ENCODE data around the gene CIB4. TPM values are rescaled to one million over a fixed set of nuclear protein-coding genes. Genes with fewer than 3 reads are reported as not detected.

Gene CIB4
- total RNA-seq, 4 donors from 2014 or later = 1.1 TPM; not detected in 3

GRCh38 chr2:26609205-26609631 lies 31.9 kb downstream of the CIB4 start:
- no peak for TF ChIP-seq CTCF (IDR thresholded peaks at IDR 0.05; ENCODE audit: low read depth)

- no peak for TF ChIP-seq CTCF (IDR thresholded peaks at IDR 0.05; ENCODE audit: low read depth)
These were observed 32.6 kb downstream of the CIB4 start for GRCh38 chr2:26608557-26608956.

- no peak for TF ChIP-seq CTCF (IDR thresholded peaks at IDR 0.05; ENCODE audit: low read depth)
These were observed 33.5 kb downstream of the CIB4 start for GRCh38 chr2:26607698-26608097.

GRCh38 chr2:26606847-26607190 lies 34.3 kb downstream of the CIB4 start:
- TF ChIP-seq CTCF (IDR thresholded peaks at IDR 0.05; ENCODE audit: low read depth) = no peak

GRCh38 chr2:26605999-26606846 lies 34.9 kb downstream of the CIB4 start:
- TF ChIP-seq CTCF (IDR thresholded peaks at IDR 0.05; ENCODE audit: low read depth) = no peak

GRCh38 chr2:26605195-26605998 lies 35.8 kb downstream of the CIB4 start:
- no peak for TF ChIP-seq CTCF (IDR thresholded peaks at IDR 0.05; ENCODE audit: low read depth)

GRCh38 chr2:26602575-26602974 lies 38.6 kb downstream of the CIB4 start:
- no peak for TF ChIP-seq CTCF (IDR thresholded peaks at IDR 0.05; ENCODE audit: low read depth)
